RWPE2 (cell line): ENCODE results near the gene RAB9B.

Experiments
- ATAC-seq: fragments of 200-7000 bp; cut with Tn5 transposase; 3 replicates; pipeline ENCODE4 v1.9.1; 2021; ENCODE audit warnings: low read depth
- DNase-seq: peaks from one replicate; pipeline ENCODE4 v3.0.0-alpha.2; 2020; ENCODE audit warnings: low spot score
- H3K27ac ChIP-seq: fragments of 450-650 bp; 2 replicates; pipeline ENCODE4 v1.5.1; 2017; ENCODE audit warnings: mild to moderate bottlenecking; ENCODE audit not compliant: poor library complexity, severe bottlenecking
- H3K27me3 ChIP-seq: fragments of 250-450 bp; sonication (Bioruptor Pico); 2 replicates; pipeline ENCODE4 v1.5.1; 2021; ENCODE audit warnings: mild to moderate bottlenecking, moderate library complexity; ENCODE audit not compliant: insufficient read depth, poor library complexity, severe bottlenecking
- H3K36me3 ChIP-seq: fragments of 250-450 bp; sonication (Bioruptor Pico); 2 replicates; pipeline ENCODE4 v1.5.1; 2020; ENCODE audit warnings: low read depth, mild to moderate bottlenecking, moderate library complexity
- H3K4me1 ChIP-seq: fragments of 250-450 bp; sonication (Bioruptor Pico); 2 replicates; pipeline ENCODE4 v1.5.1; 2021; ENCODE audit warnings: mild to moderate bottlenecking, moderate library complexity; ENCODE audit not compliant: insufficient read depth, poor library complexity, severe bottlenecking
- H3K4me3 ChIP-seq: fragments of 250-450 bp; sonication (Bioruptor Pico); 2 replicates; pipeline ENCODE4 v1.5.1; 2021; ENCODE audit warnings: mild to moderate bottlenecking, moderate library complexity; ENCODE audit not compliant: severe bottlenecking
- H3K9me3 ChIP-seq: fragments of 250-450 bp; sonication (Bioruptor Pico); 2 replicates; pipeline ENCODE4 v1.5.1; 2021; ENCODE audit warnings: mild to moderate bottlenecking, moderate library complexity; ENCODE audit not compliant: severe bottlenecking
- CTCF ChIP-seq: fragments of 450-650 bp; IDR thresholded peaks from one replicate; pipeline ENCODE4 v1.5.1; 2017; ENCODE audit warnings: mild to moderate bottlenecking, moderate library complexity; ENCODE audit not compliant: poor library complexity, severe bottlenecking

The RAB9B gene, protein sequence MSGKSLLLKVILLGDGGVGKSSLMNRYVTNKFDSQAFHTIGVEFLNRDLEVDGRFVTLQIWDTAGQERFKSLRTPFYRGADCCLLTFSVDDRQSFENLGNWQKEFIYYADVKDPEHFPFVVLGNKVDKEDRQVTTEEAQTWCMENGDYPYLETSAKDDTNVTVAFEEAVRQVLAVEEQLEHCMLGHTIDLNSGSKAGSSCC

GRCh38 chrX:103831803-103832544 lies at the start of gene RAB9B:
Gene RAB9B, minus strand, starts transcription at chrX:103832257. Its CDS starts 6,473 bp downstream, at chrX:103825784.
- no peaks in the 10 kb centered on the region for H3K9me3 ChIP-seq
- peaks cover 3% of the 10 kb centered on the region for H3K27me3 ChIP-seq
- DNase-seq (peak; percentile 28), ATAC-seq (peak; percentile 86)
- TF ChIP-seq CTCF: no peak
- no peaks in the 10 kb centered on the region for H3K36me3 ChIP-seq
- H3K4me1 ChIP-seq: no peaks in the 10 kb centered on the region
- peak within 1 kb of the TSS; percentile 41 for H3K4me3 ChIP-seq
- H3K27ac ChIP-seq: no peak within 1 kb of the TSS

- no peak overlapping the region for H3K4me3 ChIP-seq
- no peaks in the 10 kb centered on the region for H3K36me3 ChIP-seq
- H3K27me3 ChIP-seq: no peaks in the 10 kb centered on the region
- DNase-seq (no peak), ATAC-seq (peak; percentile 62; the same call in 2 of the 3 replicates)
- peaks cover 6% of the 10 kb centered on the region for H3K4me1 ChIP-seq
- no peaks in the 10 kb centered on the region for H3K9me3 ChIP-seq
- TF ChIP-seq CTCF: no peak
- peak overlapping the region; percentile 61 for H3K27ac ChIP-seq
Observed at GRCh38 chrX:103879339-103879738, 47.3 kb upstream of the RAB9B start.

GRCh38 chrX:103878466-103879122 lies 46.5 kb upstream of the RAB9B start:
- DNase-seq: peak; percentile 36
- H3K9me3 ChIP-seq: no peaks in the 10 kb centered on the region
- ATAC-seq: peak; percentile 84
- no peaks in the 10 kb centered on the region for H3K27me3 ChIP-seq
- peaks cover 6% of the 10 kb centered on the region for H3K4me1 ChIP-seq
- peak overlapping the region; percentile 61 for H3K27ac ChIP-seq
- no peak overlapping the region for H3K4me3 ChIP-seq
- no peaks in the 10 kb centered on the region for H3K36me3 ChIP-seq
- no peak for TF ChIP-seq CTCF

GRCh38 chrX:103877571-103877970 lies 45.5 kb upstream of the RAB9B start:
- no peak for TF ChIP-seq CTCF
- no peak for ATAC-seq

More at GRCh38 chrX:103877571-103877970, 45.5 kb upstream of the RAB9B start:
- DNase-seq: no peak
- H3K4me3 ChIP-seq: no peak overlapping the region
- no peaks in the 10 kb centered on the region for H3K36me3 ChIP-seq
- no peaks in the 10 kb centered on the region for H3K27me3 ChIP-seq
- peaks cover 6% of the 10 kb centered on the region for H3K4me1 ChIP-seq
- H3K9me3 ChIP-seq: no peaks in the 10 kb centered on the region
- no peak overlapping the region for H3K27ac ChIP-seq
